NCI-H345 (cell line): ENCODE data around the gene ING3.
"Not testable (repeated sequence)": the region's sequence is repeated elsewhere in the genome, so short reads cannot be mapped to it uniquely, and the experiment has no call there.

Experiments used
- DNase-seq: peaks from one replicate; lab custom pipeline; 2025; lab: John Stamatoyannopoulos, UW

The ING3 gene

DNA sequence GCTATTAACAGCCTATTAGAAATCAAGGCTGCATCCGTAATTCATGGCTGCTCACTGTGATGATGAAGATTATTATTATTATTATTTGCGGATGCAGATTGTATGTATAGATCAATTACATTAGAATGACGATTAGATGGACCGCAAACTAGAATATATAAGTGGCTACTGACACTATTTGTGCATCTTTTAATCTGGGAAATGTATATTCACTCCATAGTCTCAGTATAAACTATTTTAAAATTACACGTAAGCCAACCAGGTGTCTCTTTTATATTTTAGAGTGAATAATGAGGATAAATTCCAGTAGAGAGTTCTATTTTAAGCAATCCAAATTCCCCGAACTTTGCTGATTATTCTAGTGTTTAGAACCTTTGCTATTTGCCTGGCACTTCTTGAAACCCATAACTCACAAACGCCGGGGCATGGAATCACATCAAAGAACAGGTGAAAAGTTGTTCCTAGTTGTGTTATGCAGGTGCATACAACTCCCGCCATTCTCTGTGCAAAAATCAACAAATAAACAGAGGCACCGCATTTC, 509 bp upstream of the ING3 start:
- no peak for DNase-seq

GRCh38 chr7:120951309-120951699, 727 bp downstream of the ING3 start:
- no peak for DNase-seq

DNA sequence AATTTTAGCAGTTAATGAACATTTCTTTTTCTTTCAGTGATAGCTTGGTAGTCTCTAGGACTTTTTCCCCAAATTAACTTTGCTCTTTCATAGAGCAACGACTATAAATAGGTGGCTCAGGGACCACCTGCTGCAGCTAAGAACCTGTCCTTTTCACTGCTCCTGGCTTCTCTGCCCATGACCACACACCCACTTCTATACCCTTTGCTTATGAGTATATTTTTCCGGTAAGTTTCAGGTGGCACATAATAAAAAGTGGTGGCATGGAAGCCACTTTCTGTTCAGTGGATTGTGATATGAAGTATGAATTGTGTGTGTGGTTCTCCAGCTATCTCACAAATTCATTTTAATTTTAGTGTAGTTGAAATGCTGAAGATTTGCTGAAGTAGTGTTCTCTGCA, 1.2 kb downstream of the ING3 start:
- peak; percentile 2 for DNase-seq

DNA sequence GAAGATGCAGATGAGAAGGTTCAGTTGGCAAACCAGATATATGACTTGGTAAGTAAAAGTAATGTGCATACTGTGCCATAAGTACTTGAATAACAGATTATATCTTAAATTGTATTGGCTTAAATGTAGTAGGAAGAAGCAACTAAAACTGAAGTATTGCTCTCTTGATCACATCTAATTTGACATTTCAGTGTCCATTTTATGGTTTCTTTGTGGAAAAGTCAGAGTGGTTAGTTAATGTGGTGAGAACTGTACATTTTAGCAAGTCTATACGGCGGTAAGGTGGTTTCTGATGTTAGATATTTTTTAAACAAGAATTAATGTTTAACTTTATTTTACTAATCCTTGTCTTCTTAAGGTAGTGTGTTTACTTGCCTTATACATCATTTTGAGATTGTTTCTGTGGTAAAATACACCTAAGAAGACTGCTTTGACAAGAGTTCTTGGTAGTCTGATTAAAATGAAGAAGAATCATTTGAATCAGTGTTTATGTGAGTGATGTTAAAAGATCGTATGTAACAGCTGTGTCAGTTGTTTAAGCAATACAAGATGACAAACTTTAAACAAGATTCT, 5.1 kb downstream of the ING3 start:
- DNase-seq, result no peak

- no peak for DNase-seq
These were observed 9.4 kb downstream of the ING3 start for GRCh38 chr7:120959929-120960484.

DNA sequence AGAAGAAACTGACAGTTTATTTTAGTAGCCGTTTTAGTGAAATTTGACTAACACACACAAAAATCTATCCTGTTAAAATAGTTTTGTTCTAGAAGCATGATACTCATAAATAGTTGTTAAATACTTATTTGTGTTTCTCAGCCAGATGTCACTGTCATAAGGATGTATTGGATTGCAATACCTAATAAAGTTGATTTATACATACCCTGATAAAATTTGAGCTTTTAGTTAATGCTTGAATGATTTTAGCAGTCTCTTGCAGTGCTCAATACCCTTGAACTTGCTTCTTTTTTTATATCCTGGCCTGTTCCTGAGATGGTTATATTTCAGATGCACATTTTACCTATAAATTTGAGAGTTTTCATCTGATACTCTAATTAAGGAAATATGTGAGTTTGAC, 10.1 kb downstream of the ING3 start:
- DNase-seq, result no peak

- DNase-seq, result no peak
These were observed 11.1 kb downstream of the ING3 start for GRCh38 chr7:120961638-120962173.

GRCh38 chr7:120964088-120964487, 13.5 kb downstream of the ING3 start:
- no peak for DNase-seq

DNA sequence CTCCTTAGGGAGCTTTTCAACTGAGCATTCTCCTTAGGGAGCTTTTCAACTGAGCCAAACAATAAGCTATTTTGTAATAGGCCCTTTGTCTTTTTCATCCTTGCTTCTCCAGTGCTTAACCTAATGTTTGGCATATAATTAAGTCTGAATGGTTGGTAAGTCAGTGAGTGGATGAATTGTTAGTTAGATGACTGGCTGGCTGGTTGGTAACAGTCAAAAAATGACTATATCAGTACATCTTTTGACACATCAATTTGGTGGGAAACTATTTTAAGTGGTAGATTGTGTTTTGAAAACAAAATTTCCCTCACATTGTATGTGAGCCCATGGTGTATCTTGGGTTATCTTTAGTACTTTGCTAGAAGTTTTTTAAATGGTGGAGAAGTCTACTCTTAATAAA, 16.4 kb downstream of the ING3 start:
- DNase-seq, result no peak

DNA sequence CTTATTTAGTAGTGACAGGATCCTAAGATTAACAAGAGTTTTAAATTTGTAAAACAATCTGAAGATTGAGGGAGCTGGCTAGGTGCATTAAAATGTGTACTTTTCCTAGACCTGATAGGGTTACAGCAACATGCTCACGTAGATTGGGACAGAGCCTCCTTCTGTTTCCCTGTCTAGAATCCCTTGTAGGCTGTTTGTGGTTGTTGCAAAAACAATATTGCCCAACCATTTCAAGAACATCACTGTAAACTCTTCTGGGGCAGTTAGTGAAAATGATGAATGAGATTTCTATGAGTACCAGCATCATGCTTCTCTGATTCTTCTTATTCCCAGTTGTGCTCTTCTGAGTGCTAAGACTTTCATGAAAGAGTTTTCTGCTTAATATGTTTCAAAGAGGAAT, 23.3 kb downstream of the ING3 start:
- DNase-seq, result no peak

DNA sequence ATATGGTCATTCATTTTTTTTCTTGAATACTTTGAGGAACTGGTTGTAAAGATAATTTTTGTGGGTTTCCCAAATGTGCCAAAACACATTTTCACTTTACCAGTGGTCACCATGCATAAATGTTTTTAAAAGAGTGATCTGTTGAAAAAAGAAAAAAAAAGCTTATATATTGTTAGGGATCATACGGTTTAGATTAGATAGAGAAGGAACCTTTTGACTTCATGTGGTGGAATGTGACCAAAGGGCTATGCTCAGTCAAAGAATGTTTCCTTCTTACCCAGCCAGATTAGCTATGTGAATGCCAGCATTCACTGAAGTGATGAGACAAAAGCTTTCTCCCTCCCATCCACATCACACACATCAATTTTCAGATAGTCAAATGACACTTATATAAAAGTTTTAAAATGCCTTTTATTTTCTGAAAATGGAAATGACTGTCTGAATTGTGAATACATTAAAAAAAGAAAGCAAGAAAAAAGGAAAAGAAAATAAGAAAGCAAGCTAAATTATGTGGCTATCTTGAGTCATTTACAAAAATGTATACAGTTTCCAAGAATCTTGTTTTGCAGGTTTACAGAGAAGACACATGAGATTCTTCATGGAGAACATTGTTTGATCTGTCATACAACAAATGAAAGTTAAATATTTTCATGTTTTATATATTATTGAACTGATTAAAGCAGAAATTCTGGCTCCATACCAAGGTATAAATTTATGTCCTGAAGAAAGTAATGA, 29.4 kb downstream of the ING3 start:
- no peak for DNase-seq

DNA sequence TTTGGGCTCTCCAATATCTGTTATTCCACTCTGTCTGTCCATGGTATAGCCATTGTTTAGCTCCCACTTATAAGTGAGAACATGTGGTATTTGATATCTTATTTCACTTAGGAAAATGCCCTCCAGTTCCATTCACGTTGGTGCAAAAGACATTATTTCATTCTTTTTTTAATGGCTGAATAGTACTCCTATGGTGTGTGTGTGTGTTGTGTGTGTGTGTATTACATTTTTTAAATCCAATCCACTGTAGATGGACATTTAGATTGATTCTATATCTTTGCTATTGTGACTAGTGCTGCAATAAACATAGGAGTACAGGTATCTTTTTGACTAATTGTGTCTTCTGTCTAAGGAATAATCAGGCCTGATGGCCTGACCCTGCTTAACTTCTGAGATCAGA, 30.5 kb downstream of the ING3 start:
- DNase-seq, result no peak

DNA sequence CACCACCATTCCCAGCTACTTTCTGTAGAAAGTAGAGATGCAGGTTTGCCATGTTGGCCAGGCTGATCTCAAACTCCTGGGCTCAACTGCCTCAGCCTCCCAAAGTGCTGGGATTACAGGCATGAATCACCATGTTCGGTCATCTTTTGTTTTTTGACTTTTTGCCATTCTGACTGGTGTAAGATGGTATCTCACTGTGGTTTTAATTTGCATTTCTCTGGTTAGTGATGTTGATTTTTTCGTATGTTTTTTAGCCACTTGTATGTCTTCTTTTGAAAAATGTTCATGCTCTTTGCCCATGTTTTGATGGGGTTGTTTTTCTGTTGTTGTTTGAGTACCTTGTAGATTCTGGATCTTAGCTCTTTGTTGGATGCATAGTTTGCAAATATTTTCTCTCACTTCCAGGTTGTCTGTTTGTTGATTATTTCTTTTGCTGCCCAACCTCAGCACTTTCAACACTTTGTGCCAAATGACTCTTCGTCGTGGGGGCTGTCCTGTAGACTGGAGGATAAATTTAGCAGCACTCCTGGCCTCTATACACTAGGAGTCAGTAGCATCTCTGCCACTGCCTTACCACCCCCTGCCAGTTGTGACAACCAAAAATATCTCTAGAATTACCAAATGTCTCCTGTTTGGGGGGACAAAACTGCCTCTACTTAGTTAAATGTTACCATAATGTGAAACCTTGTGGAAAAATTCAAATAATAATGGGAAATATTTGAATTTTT, 31.5 kb downstream of the ING3 start:
- DNase-seq, result no peak

- DNase-seq, result not testable (repeated sequence)
These were observed 33.0 kb downstream of the ING3 start for GRCh38 chr7:120983592-120983991.

DNA sequence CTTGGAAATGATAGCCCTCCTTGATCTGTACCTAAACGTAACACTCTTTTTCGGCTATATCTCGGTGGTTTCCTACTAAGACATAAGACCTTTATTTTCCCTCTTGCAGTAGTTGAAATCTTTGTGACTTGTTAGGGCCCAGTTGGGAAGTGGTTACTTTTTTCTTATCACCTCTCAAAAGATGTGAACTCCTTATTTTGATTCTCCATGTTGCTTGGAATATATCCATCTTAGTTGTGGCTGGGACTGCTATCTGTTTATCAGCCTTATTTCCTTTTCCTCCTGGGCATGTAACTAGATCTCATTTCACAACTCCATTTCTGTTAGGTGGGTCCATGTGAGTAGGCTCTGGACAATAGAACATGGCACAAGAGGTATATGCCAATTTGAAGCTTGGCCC, 33.8 kb downstream of the ING3 start:
- DNase-seq, result no peak

DNA sequence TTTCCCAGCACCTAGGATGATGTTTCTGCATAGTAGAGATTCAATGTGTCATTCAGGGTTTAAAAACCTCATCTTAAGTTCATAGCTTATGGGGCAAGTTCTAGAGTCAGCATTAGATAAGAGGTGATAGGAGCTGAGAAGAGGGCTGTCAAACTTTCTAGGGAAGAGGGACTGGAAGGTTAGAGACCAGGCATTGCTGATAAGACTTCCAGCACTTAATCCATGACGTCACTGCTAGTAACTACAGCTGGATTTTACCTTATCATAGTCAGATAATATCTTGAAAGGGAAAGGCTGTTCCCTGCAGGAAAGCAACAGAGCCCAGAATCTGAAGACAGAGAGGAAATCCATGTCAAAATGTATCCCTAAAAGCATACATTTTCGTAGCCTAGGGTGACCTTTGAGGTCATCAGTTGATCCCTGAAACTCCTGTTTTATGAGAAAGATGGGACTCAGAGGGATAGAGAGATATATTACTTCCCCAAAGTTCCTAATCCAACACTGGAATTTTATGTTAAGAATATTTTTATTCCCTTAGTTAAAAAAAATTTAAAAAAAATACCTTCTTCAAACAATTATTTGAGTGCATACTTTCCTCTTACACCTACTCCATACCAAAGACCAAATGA, 34.7 kb downstream of the ING3 start:
- no peak for DNase-seq

DNA sequence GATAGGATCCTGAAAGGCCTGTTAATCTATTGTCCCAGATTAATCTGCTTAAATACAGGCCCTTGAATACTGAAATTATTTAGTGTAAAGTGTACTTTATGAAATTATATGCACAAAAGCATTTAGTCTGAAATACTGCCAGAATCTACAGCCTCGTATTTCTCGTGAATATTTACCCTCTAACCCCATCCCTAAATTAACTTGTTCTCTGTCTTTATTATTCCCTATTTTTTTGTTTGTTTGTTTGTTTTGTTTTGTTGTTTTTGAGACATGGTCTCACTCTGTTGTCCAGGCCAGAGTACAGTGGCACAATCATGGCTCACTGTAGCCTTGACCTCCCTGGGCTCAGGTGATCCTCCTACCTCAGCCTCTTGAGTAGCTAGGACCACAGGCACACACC, 35.3 kb downstream of the ING3 start:
- DNase-seq, result no peak

DNA sequence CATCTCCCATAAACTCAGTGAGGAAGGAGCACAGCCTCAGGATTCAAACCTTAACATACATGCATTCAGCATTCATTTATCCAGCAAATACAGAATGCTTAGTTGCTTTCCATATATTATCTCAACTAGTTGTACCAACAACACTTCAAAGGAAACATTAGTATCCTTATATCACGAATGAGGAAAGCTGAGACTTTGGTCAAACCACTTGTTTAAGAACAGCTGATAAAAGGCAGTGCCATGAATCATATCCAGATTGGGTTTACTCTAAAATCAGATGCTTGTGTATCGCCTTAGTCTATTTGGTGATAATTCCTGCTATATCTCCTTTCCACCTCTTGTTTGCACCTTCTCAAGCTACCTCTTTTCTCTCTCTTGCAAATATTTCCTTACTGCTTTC, 36.1 kb downstream of the ING3 start:
- DNase-seq, result no peak

DNA sequence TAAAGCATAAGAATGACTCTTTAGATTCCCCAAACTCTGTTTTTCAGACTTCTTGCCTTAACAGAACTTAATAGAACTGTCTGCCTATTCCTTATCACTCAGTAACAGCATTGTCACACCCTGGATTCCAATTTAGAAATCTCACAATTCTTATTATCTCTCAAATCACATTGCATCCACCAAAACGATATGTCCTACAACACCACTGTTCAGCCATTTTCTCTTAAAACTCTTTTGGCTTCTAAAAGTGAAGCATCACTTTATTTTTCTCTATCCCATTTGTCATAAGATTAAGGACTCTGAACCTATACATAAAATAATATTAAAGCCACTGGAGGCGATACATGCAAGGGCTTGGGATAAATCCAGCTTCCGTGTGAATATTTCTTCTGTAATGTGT, 36.7 kb downstream of the ING3 start:
- no peak for DNase-seq

- peak; percentile 88 for DNase-seq
These were observed 37.4 kb downstream of the ING3 start for GRCh38 chr7:120987683-120988590.
